OCI-LY1 (cell line): Measurements from ENCODE around the gene DCUN1D4.

Source experiments
- H2AFZ ChIP-seq: fragments of 200-600 bp; sonication (generic), shearing (Covaris generic); 2 replicates; pipeline ENCODE4 v1.6.0; 2014; ENCODE audit warnings: antibody characterized with exemption, mild to moderate bottlenecking, low read length
- H3F3A ChIP-seq: fragments of 200-600 bp; sonication (generic), shearing (Covaris generic); 2 replicates; pipeline ENCODE4 v1.6.0; 2014; ENCODE audit warnings: mild to moderate bottlenecking, antibody characterized with exemption, low read length, moderate library complexity; ENCODE audit not compliant: insufficient read depth
- H3K27ac ChIP-seq: fragments of 200-600 bp; sonication (generic); 2 replicates; pipeline ENCODE4 v1.5.1; 2014; ENCODE audit warnings: low read length, mixed run types, mild to moderate bottlenecking, low read depth; ENCODE audit not compliant: poor library complexity, severe bottlenecking
- H3K27me3 ChIP-seq: fragments of 200-600 bp; sonication (generic); 2 replicates; pipeline ENCODE4 v1.6.0; 2014; ENCODE audit warnings: antibody characterized with exemption, mild to moderate bottlenecking, low read length, moderate library complexity; ENCODE audit not compliant: insufficient read depth
- H3K36me3 ChIP-seq: fragments of 200-600 bp; sonication (generic); 2 replicates; pipeline ENCODE4 v1.6.1; 2014; ENCODE audit warnings: mild to moderate bottlenecking, antibody characterized with exemption, low read length, moderate library complexity, mixed read lengths; ENCODE audit not compliant: insufficient read depth
- H3K4me1 ChIP-seq: fragments of 200-600 bp; sonication (generic); 2 replicates; pipeline ENCODE4 v1.5.1; 2014; ENCODE audit warnings: mild to moderate bottlenecking, low read length, moderate library complexity; ENCODE audit not compliant: insufficient read depth, severe bottlenecking
- H3K4me2 ChIP-seq: fragments of 200-600 bp; sonication (generic), shearing (Covaris generic); 2 replicates; pipeline ENCODE4 v1.6.1; 2014; ENCODE audit warnings: low read length
- H3K4me3 ChIP-seq: fragments of 200-600 bp; sonication (generic); 2 replicates; pipeline ENCODE4 v1.5.1; 2014; ENCODE audit warnings: low read length, low read depth, mild to moderate bottlenecking, mixed read lengths; ENCODE audit not compliant: poor library complexity, severe bottlenecking
- H3K79me2 ChIP-seq: fragments of 200-600 bp; shearing (Covaris generic); 2 replicates; pipeline ENCODE4 v1.6.1; 2016; ENCODE audit warnings: mixed run types, low read length, mixed read lengths; ENCODE audit not compliant: insufficient read depth
- H3K9ac ChIP-seq: fragments of 200-600 bp; sonication (generic), shearing (Covaris generic); 2 replicates; pipeline ENCODE4 v1.6.1; 2014; ENCODE audit warnings: mild to moderate bottlenecking, low read length, mixed read lengths
- H3K9me2 ChIP-seq: fragments of 200-600 bp; sonication (generic), shearing (Covaris generic); 2 replicates; pipeline ENCODE4 v1.6.1; 2014; ENCODE audit warnings: low read depth, mild to moderate bottlenecking, low read length, mixed read lengths
- H3K9me3 ChIP-seq: fragments of 200-600 bp; shearing (Covaris generic); 2 replicates; pipeline ENCODE4 v1.6.1; 2014; ENCODE audit warnings: low read length, mixed read lengths
- H4K20me1 ChIP-seq: fragments of 200-600 bp; sonication (generic), shearing (Covaris generic); 2 replicates; pipeline ENCODE4 v1.6.0; 2016; ENCODE audit warnings: mild to moderate bottlenecking, low read length; ENCODE audit not compliant: insufficient read depth
- CTCF ChIP-seq: fragments of 200-600 bp; sonication (generic), shearing (Covaris generic); IDR thresholded peaks from 2 replicates; pipeline ENCODE4 v1.5.1; 2017; ENCODE audit warnings: mild to moderate bottlenecking, antibody characterized with exemption, low read length, moderate library complexity, mixed read lengths
- EZH2 ChIP-seq: fragments of 200-600 bp; sonication (generic), shearing (Covaris generic); IDR thresholded peaks from 2 replicates; pipeline ENCODE4 v1.8.0; 2017; ENCODE audit warnings: borderline replicate concordance, mixed run types, mild to moderate bottlenecking, antibody characterized with exemption, low read length, moderate library complexity, mixed read lengths

The DCUN1D4 gene

GRCh38 chr4:51906167-51906958 lies 63.4 kb downstream of the DCUN1D4 start:
- no peak overlapping the region for H3K4me2 ChIP-seq
- H3K79me2 ChIP-seq, result no peaks in the 10 kb centered on the region

GRCh38 chr4:51907006-51907669 lies 64.2 kb downstream of the DCUN1D4 start:
- no peak overlapping the region for H3K27ac ChIP-seq
- H3K9me3 ChIP-seq, result no peaks in the 10 kb centered on the region
- H3F3A ChIP-seq, result no peaks in the 10 kb centered on the region
- no peak overlapping the region for H3K4me2 ChIP-seq
- no peak overlapping the region for H3K9ac ChIP-seq
- no peaks in the 10 kb centered on the region for H3K79me2 ChIP-seq
- H2AFZ ChIP-seq, result no peak overlapping the region
- no peaks in the 10 kb centered on the region for H3K9me2 ChIP-seq
- no peaks in the 10 kb centered on the region for H4K20me1 ChIP-seq
- no peak overlapping the region for H3K4me3 ChIP-seq
- no peaks in the 10 kb centered on the region for H3K27me3 ChIP-seq
- peaks cover 58% of the 10 kb centered on the region; the same call in 1 of the 2 replicates for H3K36me3 ChIP-seq
- peaks cover 7% of the 10 kb centered on the region for H3K4me1 ChIP-seq
- TF ChIP-seq CTCF (no peak), EZH2 (no peak)

More at GRCh38 chr4:51906167-51906958, 63.4 kb downstream of the DCUN1D4 start:
- Histone ChIP-seq H4K20me1 (no peaks in the 10 kb centered on the region), H3K36me3 (peaks cover 51% of the 10 kb centered on the region; the same call in 1 of the 2 replicates), H3K4me3 (no peak overlapping the region), H3K9ac (no peak overlapping the region), H3K27ac (no peak overlapping the region), H2AFZ (no peak overlapping the region), H3F3A (no peaks in the 10 kb centered on the region), H3K4me1 (peaks cover 7% of the 10 kb centered on the region), H3K9me2 (no peaks in the 10 kb centered on the region), H3K9me3 (no peaks in the 10 kb centered on the region), H3K27me3 (no peaks in the 10 kb centered on the region)
- no peak for TF ChIP-seq CTCF
- TF ChIP-seq EZH2, result no peak

GRCh38 chr4:51909236-51909703 lies 66.3 kb downstream of the DCUN1D4 start:
- peaks cover 67% of the 10 kb centered on the region for H3K36me3 ChIP-seq
- TF ChIP-seq CTCF (no peak), EZH2 (no peak)

More at GRCh38 chr4:51909236-51909703, 66.3 kb downstream of the DCUN1D4 start:
- Histone ChIP-seq H3K9ac (no peak overlapping the region), H3K9me2 (no peaks in the 10 kb centered on the region), H3K27ac (no peak overlapping the region), H3K4me2 (no peak overlapping the region), H3K27me3 (no peaks in the 10 kb centered on the region), H3K4me3 (no peak overlapping the region), H3K9me3 (no peaks in the 10 kb centered on the region), H3K79me2 (no peaks in the 10 kb centered on the region), H2AFZ (no peak overlapping the region), H3K4me1 (peaks cover 7% of the 10 kb centered on the region), H4K20me1 (no peaks in the 10 kb centered on the region), H3F3A (no peaks in the 10 kb centered on the region)
